Hepatocyte (in vitro differentiated cells): ENCODE data around the gene TRPM1.

Source experiments
- EZH2phosphoT487 ChIP-seq: fragments of 200-600 bp; sonication (generic); IDR thresholded peaks from one replicate; pipeline ENCODE4 v1.6.1; 2018; ENCODE audit warnings: antibody characterized with exemption, mild to moderate bottlenecking, low read depth, moderate library complexity; ENCODE audit not compliant: unreplicated experiment, severe bottlenecking
- TF ChIP-seq, protein P1 (sequence below): fragments of 200-600 bp; sonication (generic); IDR thresholded peaks from 2 replicates; pipeline ENCODE4 v1.5.1; 2016; ENCODE audit warnings: antibody characterized with exemption, mild to moderate bottlenecking; ENCODE audit not compliant: poor library complexity

DNA sequence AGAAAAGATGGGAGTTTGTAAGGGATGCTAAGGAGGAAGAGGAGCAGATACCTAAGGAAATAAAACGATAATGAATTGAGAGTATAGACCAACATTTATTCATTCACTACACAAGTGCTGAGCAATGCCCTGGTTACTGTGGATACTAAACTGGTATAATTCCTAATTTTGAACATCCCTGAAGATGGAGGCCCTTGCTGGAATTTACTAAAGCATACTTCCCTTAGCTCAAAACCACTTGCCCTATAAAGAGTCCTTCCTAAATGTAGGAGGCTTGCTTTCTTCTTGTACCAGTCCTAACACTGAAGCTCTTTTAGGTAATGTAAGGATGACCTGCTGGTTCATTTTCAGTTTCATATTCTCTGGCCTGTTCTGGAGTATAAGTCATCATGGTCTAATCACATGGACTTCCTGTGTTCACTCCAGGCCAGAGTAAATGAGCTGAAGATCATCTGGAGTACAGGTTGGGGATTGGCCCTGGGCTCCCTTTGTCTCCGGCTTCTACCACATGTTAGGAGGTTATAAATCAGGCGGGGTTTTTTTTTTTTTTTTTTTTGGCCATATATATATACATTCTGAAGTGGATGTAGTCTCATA is 70.0 kb downstream of the TRPM1 start:
- TF ChIP-seq, protein P1, sequence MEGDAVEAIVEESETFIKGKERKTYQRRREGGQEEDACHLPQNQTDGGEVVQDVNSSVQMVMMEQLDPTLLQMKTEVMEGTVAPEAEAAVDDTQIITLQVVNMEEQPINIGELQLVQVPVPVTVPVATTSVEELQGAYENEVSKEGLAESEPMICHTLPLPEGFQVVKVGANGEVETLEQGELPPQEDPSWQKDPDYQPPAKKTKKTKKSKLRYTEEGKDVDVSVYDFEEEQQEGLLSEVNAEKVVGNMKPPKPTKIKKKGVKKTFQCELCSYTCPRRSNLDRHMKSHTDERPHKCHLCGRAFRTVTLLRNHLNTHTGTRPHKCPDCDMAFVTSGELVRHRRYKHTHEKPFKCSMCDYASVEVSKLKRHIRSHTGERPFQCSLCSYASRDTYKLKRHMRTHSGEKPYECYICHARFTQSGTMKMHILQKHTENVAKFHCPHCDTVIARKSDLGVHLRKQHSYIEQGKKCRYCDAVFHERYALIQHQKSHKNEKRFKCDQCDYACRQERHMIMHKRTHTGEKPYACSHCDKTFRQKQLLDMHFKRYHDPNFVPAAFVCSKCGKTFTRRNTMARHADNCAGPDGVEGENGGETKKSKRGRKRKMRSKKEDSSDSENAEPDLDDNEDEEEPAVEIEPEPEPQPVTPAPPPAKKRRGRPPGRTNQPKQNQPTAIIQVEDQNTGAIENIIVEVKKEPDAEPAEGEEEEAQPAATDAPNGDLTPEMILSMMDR, result no peak
- TF ChIP-seq EZH2phosphoT487, result no peak
